Endothelial cell of umbilical vein (primary cell): Measurements from ENCODE around the gene FOXN1. TPM values are rescaled to one million over a fixed set of nuclear protein-coding genes. Genes with fewer than 3 reads are reported as not detected.
"Not testable (repeated sequence)": the region's sequence is repeated elsewhere in the genome, so short reads cannot be mapped to it uniquely, and the experiment has no call there.

ENCODE experiments used
- BruUV-seq: library from RNA; stranded (reverse); fragments of 400-500 nt; replicated peaks from 2 replicates; lab custom pipeline; 2021; lab: Mats Ljungman, UMichigan
- CTCF ChIA-PET: fragments of 300-600, 350-600 bp; sonication (Branson Sonifier 250); formaldehyde crosslinking; loops from one replicate; lab custom pipeline; 2021; ENCODE audit warnings: antibody characterized with exemption, inconsistent platforms; lab: Charles Lee
- POLR2A ChIA-PET: fragments of 300-600, 350-600 bp; sonication (Branson Sonifier 250); formaldehyde crosslinking; loops from one replicate; lab custom pipeline; 2021; ENCODE audit warnings: antibody characterized with exemption, inconsistent platforms; lab: Charles Lee
- DNase-seq: peaks from one replicate; pipeline ENCODE4 v3.0.0-alpha.2; 2011; ENCODE audit warnings: low read depth, low spot score
- FAIRE-seq: peaks from 2 replicates; lab custom pipeline; 2011; peaks lifted over from hg19 to GRCh38; lab: Jason Lieb, UNC
- H2AFZ ChIP-seq: 2 replicates; pipeline ENCODE4 v1.6.0; 2012; ENCODE audit warnings: low read depth, low read length, control low read depth, inconsistent platforms
- H3K27ac ChIP-seq: 2 replicates; pipeline ENCODE4 v1.5.1; 2011; ENCODE audit warnings: low read depth, mild to moderate bottlenecking, control low read depth, low read length, moderate library complexity; ENCODE audit not compliant: insufficient read depth
- H3K27me3 ChIP-seq, 2 experiments: 2 replicates each; pipeline versions ENCODE4 v1.6.0 to v1.6.1; 2011; ENCODE audit warnings: low read length in 2 of 2, mixed read lengths in 1 of 2; ENCODE audit not compliant: control insufficient read depth in 2 of 2, insufficient read depth in 2 of 2
- H3K36me3 ChIP-seq, 2 experiments: 2 replicates in 1 of 2; 3 replicates in 1 of 2; pipeline ENCODE4 v1.5.1; 2011; ENCODE audit warnings: low read length in 2 of 2, mild to moderate bottlenecking in 1 of 2, moderate library complexity in 1 of 2; ENCODE audit not compliant: control insufficient read depth in 2 of 2, insufficient read depth in 2 of 2; ENCODE audit errors: extremely low read depth in 1 of 2
- H3K4me1 ChIP-seq: 3 replicates; pipeline ENCODE4 v1.5.1; 2011; ENCODE audit warnings: mild to moderate bottlenecking, low read length; ENCODE audit not compliant: control insufficient read depth, insufficient read depth; ENCODE audit errors: extremely low read depth
- H3K4me2 ChIP-seq: 2 replicates; pipeline ENCODE4 v1.6.1; 2011; ENCODE audit warnings: low read length, control low read depth, mixed read lengths; ENCODE audit not compliant: insufficient read depth
- H3K4me3 ChIP-seq, 3 experiments: fragments of 200-600 bp in 1 of 3; sonication (generic), shearing (Covaris generic) in 1 of 3; replicated peaks in 1 of 3; 2 replicates each; pipeline ENCODE4 v1.5.1; 2011 to 2016; ENCODE audit warnings: control low read depth in 3 of 3, low read length in 3 of 3, mild to moderate bottlenecking in 2 of 3, inconsistent platforms in 1 of 3, low read depth in 1 of 3, moderate library complexity in 1 of 3; ENCODE audit not compliant: insufficient read depth in 1 of 3
- H3K79me2 ChIP-seq: 2 replicates; pipeline ENCODE4 v1.6.0; 2012; ENCODE audit warnings: low read length, inconsistent platforms; ENCODE audit not compliant: control insufficient read depth, insufficient read depth
- H3K9ac ChIP-seq: replicated peaks from 2 replicates; pipeline ENCODE3; 2011; ENCODE audit warnings: low read length, control low read depth; ENCODE audit not compliant: insufficient read depth; ENCODE audit errors: extremely low read depth
- H3K9me1 ChIP-seq: replicated peaks from 3 replicates; pipeline ENCODE4 v1.6.0; 2011; ENCODE audit warnings: mild to moderate bottlenecking, low read length; ENCODE audit not compliant: control insufficient read depth, insufficient read depth; ENCODE audit errors: extremely low read depth
- H3K9me3 ChIP-seq: replicated peaks from 2 replicates; pipeline ENCODE4 v1.5.1; 2012; ENCODE audit warnings: low read length, inconsistent platforms; ENCODE audit not compliant: control insufficient read depth, insufficient read depth
- H4K20me1 ChIP-seq: replicated peaks from 2 replicates; pipeline ENCODE3; 2011; ENCODE audit warnings: mild to moderate bottlenecking, low read length; ENCODE audit not compliant: control insufficient read depth, insufficient read depth; ENCODE audit errors: extremely low read depth
- GATA2 ChIP-seq: IDR thresholded peaks from 2 replicates; pipeline ENCODE4 v1.7.0; 2011; ENCODE audit warnings: low read depth, mild to moderate bottlenecking, moderate library complexity, mixed read lengths, low read length; ENCODE audit not compliant: insufficient read length, insufficient read depth
- dilution Hi-C: fragments of 300-500 bp; cut with MboI; formaldehyde crosslinking; loops from one replicate; pipeline ENCODE4 v1.15.0; 2019; ENCODE audit warnings: low sequenced_read_pairs; ENCODE audit not compliant: extremely low pct_ligation_motif_present
- intact Hi-C: fragments of 100-400 bp; cut with micrococcal nuclease; formaldehyde crosslinking; loops from one replicate; pipeline ENCODE4 v1.10.0; 2022
- polyA plus RNA-seq, 4 experiments: library from polyadenylated mRNA; depleted of rRNA in 3 of 4; stranded (reverse) in 3 of 4; unstranded in 1 of 4; fragments of >200 nt; gene quantifications; 2 replicates each; pipeline versions ENCODE4 v1.2.1 to v1.2.3, GENCODE V29; 2011 to 2012; ENCODE audit warnings: missing spikeins in 1 of 4
- total RNA-seq: library from RNA; stranded (reverse); gene quantifications from 2 replicates; pipeline ENCODE4 v1.2.3, GENCODE V29; 2021

FOXN1 gene
- total and polyA plus RNA-seq, 2 donors (not counting 3 experiments of a cell fraction or from before 2014, with no cell fraction given) = not detected

DNA sequence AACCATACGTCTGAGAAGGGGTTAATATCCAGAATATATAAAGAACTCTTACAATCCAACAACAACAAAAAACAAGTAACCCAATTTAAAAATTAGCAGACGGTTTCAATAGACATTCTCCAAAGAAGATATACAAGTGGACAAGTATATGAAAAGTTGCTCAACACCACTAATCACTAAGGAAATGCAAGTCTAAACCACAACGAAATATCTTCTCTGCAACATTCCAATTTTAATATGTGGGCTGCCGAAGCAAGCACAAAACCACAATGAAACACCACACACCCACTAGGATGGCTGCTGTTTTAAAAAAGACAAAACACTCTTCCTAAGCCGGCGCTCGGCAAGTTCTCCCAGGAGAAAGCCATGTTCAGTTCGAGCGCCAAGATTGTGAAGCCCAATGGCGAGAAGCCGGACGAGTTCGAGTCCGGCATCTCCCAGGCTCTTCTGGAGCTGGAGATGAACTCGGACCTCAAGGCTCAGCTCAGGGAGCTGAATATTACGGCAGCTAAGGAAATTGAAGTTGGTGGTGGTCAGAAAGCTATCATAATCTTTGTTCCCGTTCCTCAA is 38.6 kb upstream of the FOXN1 start:
- Histone ChIP-seq H3K4me1 (no peaks in the 10 kb centered on the region), H4K20me1 (no peaks in the 10 kb centered on the region), H3K27me3 (peaks cover 5 to 6% of the 10 kb centered on the region in 2 experiments), H3K36me3 (no peaks in the 10 kb centered on the region), H3K4me3 (no peak overlapping the region), H3K9ac (no peak overlapping the region), H3K9me3 (no peaks in the 10 kb centered on the region), H3K4me2 (no peak overlapping the region), H3K27ac (no peak overlapping the region), H2AFZ (no peak overlapping the region), H3K79me2 (no peaks in the 10 kb centered on the region), H3K9me1 (no peaks in the 10 kb centered on the region)
- no TSS peak for BruUV-seq
- intact Hi-C loops (no loop called here), dilution Hi-C loops (no loop called here)
- FAIRE-seq = no peak
- ChIA-PET POLR2A (no interaction called here), CTCF (no interaction called here)
- no peak for DNase-seq
- TF ChIP-seq GATA2 = no peak

GRCh38 chr17:28468033-28468735 is 38.0 kb upstream of the FOXN1 start:
- H3K4me2 ChIP-seq, intact Hi-C loops, H3K36me3 ChIP-seq, H3K27me3 ChIP-seq, H4K20me1 ChIP-seq, H3K9me1 ChIP-seq, H3K4me3 ChIP-seq, CTCF ChIA-PET, H2AFZ ChIP-seq, H3K4me1 ChIP-seq, DNase-seq, H3K9ac ChIP-seq, dilution Hi-C loops, FAIRE-seq, H3K27ac ChIP-seq, BruUV-seq, H3K9me3 ChIP-seq, POLR2A ChIA-PET, H3K79me2 ChIP-seq: not testable (repeated sequence)
